NCI-H1436 (cell line): ENCODE results near the gene OR1L6.

Experiments
- DNase-seq: peaks from one replicate; lab custom pipeline; 2025; lab: John Stamatoyannopoulos, UW

Gene OR1L6

GRCh38 chr9:122742003-122742402 is at the start of gene OR1L6:
OR1L6 (plus strand) TSS chr9:122742303; CDS start chr9:122749848, 7,545 bp downstream.
- no peak for DNase-seq

GRCh38 chr9:122695696-122696095 is 46.4 kb upstream of the OR1L6 start:
- no peak for DNase-seq

- no peak for DNase-seq
Measured at GRCh38 chr9:122718038-122718437, 24.1 kb upstream of the OR1L6 start.

GRCh38 chr9:122719218-122719617 is 22.9 kb upstream of the OR1L6 start:
- DNase-seq: no peak

- DNase-seq: no peak
Measured at GRCh38 chr9:122723690-122724089, 18.4 kb upstream of the OR1L6 start, which contains the start of gene OR1L4. OR1L4 (plus strand) TSS chr9:122723990; CDS start chr9:122723990, 0 bp downstream.

- no peak for DNase-seq
Measured at GRCh38 chr9:122754825-122755224, 12.7 kb downstream of the OR1L6 start.

GRCh38 chr9:122767817-122768216 is 25.7 kb downstream of the OR1L6 start:
- DNase-seq: no peak

- no peak for DNase-seq
Measured at GRCh38 chr9:122777052-122777451, 34.9 kb downstream of the OR1L6 start.

- no peak for DNase-seq
Measured at GRCh38 chr9:122777935-122778627, 36.0 kb downstream of the OR1L6 start.

- DNase-seq: no peak
Measured at GRCh38 chr9:122779181-122779580, 37.1 kb downstream of the OR1L6 start.

- no peak for DNase-seq
Measured at GRCh38 chr9:122780026-122780425, 37.9 kb downstream of the OR1L6 start.

GRCh38 chr9:122781671-122782070 is 39.6 kb downstream of the OR1L6 start:
- DNase-seq: no peak

- DNase-seq: no peak
Measured at GRCh38 chr9:122785269-122785668, 43.2 kb downstream of the OR1L6 start.

GRCh38 chr9:122786338-122786737 is 44.2 kb downstream of the OR1L6 start:
- DNase-seq: no peak

- DNase-seq: no peak
Measured at GRCh38 chr9:122788831-122789230, 46.7 kb downstream of the OR1L6 start, which contains the start of gene OR5C1. OR5C1 (plus strand) TSS chr9:122788933; CDS start chr9:122788933, 0 bp downstream.

- DNase-seq: no peak
Measured at GRCh38 chr9:122789256-122790046, 47.3 kb downstream of the OR1L6 start.

GRCh38 chr9:122791872-122792669 is 50.0 kb downstream of the OR1L6 start:
- no peak for DNase-seq

GRCh38 chr9:122797316-122798063 is 55.4 kb downstream of the OR1L6 start:
- DNase-seq: no peak
